Neural progenitor cell (in vitro differentiated cells): ENCODE data around the gene SNX8. TPM values are rescaled to one million over a fixed set of nuclear protein-coding genes. Genes with fewer than 3 reads are reported as not detected.
"Not testable (repeated sequence)": the region's sequence is repeated elsewhere in the genome, so short reads cannot be mapped to it uniquely, and the experiment has no call there.

Experiments used
- DNase-seq: peaks from one replicate; pipeline ENCODE4 v3.0.0-alpha.2; 2016; ENCODE audit warnings: low spot score
- H2AFZ ChIP-seq: fragments of 200-600 bp; sonication (generic); replicated peaks from 2 replicates; pipeline ENCODE4 v1.6.1; 2016; ENCODE audit warnings: antibody characterized with exemption
- H3F3A ChIP-seq: fragments of 200-600 bp; sonication (generic); 2 replicates; pipeline ENCODE4 v1.6.1; 2016; ENCODE audit warnings: antibody characterized with exemption, low read depth
- H3K27ac ChIP-seq: fragments of 200-600 bp; sonication (generic); 2 replicates; pipeline ENCODE4 v1.5.1; 2016; ENCODE audit warnings: mild to moderate bottlenecking
- H3K27me3 ChIP-seq: fragments of 200-600 bp; sonication (generic); 2 replicates; pipeline ENCODE4 v1.6.1; 2016; ENCODE audit warnings: mild to moderate bottlenecking, moderate library complexity
- H3K36me3 ChIP-seq: fragments of 200-600 bp; sonication (generic); 2 replicates; pipeline ENCODE4 v1.5.1; 2016
- H3K4me1 ChIP-seq: fragments of 200-600 bp; sonication (generic); 2 replicates; pipeline ENCODE4 v1.6.1; 2016; ENCODE audit warnings: mixed run types
- H3K4me2 ChIP-seq: fragments of 200-600 bp; sonication (generic); 2 replicates; pipeline ENCODE4 v1.6.1; 2016
- H3K4me3 ChIP-seq: fragments of 200-600 bp; sonication (generic); 2 replicates; pipeline ENCODE4 v1.5.1; 2016
- H3K79me2 ChIP-seq: fragments of 200-600 bp; sonication (generic); 2 replicates; pipeline ENCODE4 v1.6.1; 2016; ENCODE audit warnings: low read depth
- H3K9ac ChIP-seq: fragments of 200-600 bp; sonication (generic); 2 replicates; pipeline ENCODE4 v1.6.1; 2016
- H3K9me3 ChIP-seq: fragments of 200-600 bp; sonication (generic); 2 replicates; pipeline ENCODE4 v1.5.1; 2016; ENCODE audit warnings: low read depth
- H4K20me1 ChIP-seq: fragments of 200-600 bp; sonication (generic); 2 replicates; pipeline ENCODE4 v1.6.1; 2016; ENCODE audit warnings: low read depth
- H3K27ac Mint-ChIP-seq: 3 replicates; pipeline ENCODE4 v1.8.0; 2021; ENCODE audit warnings: mixed read lengths
- H3K27me3 Mint-ChIP-seq: 2 replicates; pipeline ENCODE4 v1.8.0; 2022; ENCODE audit warnings: low read depth, mild to moderate bottlenecking, inconsistent platforms, moderate library complexity, mixed read lengths; ENCODE audit not compliant: insufficient read depth
- H3K36me3 Mint-ChIP-seq: 3 replicates; pipeline ENCODE4 v1.8.0; 2021; ENCODE audit warnings: mixed read lengths
- H3K4me1 Mint-ChIP-seq: 3 replicates; pipeline ENCODE4 v1.8.0; 2021; ENCODE audit warnings: mixed read lengths
- H3K4me3 Mint-ChIP-seq: 3 replicates; pipeline ENCODE4 v1.8.0; 2021; ENCODE audit warnings: mild to moderate bottlenecking, moderate library complexity, mixed read lengths
- H3K9me3 Mint-ChIP-seq: 3 replicates; pipeline ENCODE4 v1.8.0; 2020; ENCODE audit warnings: mixed read lengths
- EZH2 ChIP-seq: fragments of 200-600 bp; sonication (generic); IDR thresholded peaks from 2 replicates; pipeline ENCODE4 v1.6.1; 2017; ENCODE audit warnings: antibody characterized with exemption, mild to moderate bottlenecking, moderate library complexity
- EZH2phosphoT487 ChIP-seq: fragments of 200-600 bp; sonication (generic); IDR thresholded peaks from 2 replicates; pipeline ENCODE4 v1.6.1; 2017; ENCODE audit warnings: antibody characterized with exemption
- total RNA-seq: library from RNA; depleted of rRNA; stranded (reverse); fragments of >200 nt; gene quantifications from 2 replicates; pipeline ENCODE4 v1.2.3, GENCODE V29; 2015; ENCODE audit warnings: low replicate concordance
- TF ChIP-seq, protein P1 (sequence below): fragments of 200-600 bp; sonication (generic); IDR thresholded peaks from 2 replicates; pipeline ENCODE4 v1.5.1; 2017; ENCODE audit warnings: antibody characterized with exemption, mild to moderate bottlenecking

Gene SNX8
- total RNA-seq, 1 donor from 2014 or later = 3.6 TPM

DNA sequence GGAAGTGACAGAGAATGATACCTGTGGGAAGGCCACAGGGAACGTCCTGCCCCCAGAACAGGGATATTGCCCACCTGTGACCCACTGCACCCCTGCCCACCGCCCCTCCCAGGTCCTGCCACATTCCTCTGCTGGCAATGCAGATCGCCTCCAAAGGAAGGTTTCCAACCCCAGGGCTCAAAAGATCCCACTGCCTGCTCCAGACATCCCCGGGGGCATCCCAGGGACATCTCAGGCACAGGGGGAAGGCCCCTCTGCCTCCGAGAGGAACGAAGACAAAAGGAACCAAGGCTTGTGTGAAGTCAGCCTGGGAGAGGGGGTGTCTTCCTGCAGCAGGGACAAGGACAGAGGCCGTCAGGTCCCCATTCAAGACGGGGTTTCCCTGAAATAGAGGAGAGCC lies 43.7 kb downstream of the SNX8 start:
- Histone ChIP-seq H4K20me1 (peaks cover 7% of the 10 kb centered on the region), H2AFZ (no peak overlapping the region), H3K4me1 (peaks cover 24% of the 10 kb centered on the region), H3F3A (peaks cover 20% of the 10 kb centered on the region), H3K4me3 (no peak overlapping the region), H3K36me3 (no peaks in the 10 kb centered on the region), H3K4me2 (peak overlapping the region; percentile 74), H3K79me2 (no peaks in the 10 kb centered on the region), H3K9ac (no peak overlapping the region), H3K27me3 (no peaks in the 10 kb centered on the region), H3K27ac (peak overlapping the region; percentile 94), H3K9me3 (no peaks in the 10 kb centered on the region)
- peak; percentile 23 for DNase-seq
- Mint-ChIP-seq H3K4me3 (no peak overlapping the region), H3K27ac (no peak overlapping the region), H3K36me3 (peaks cover 7% of the 10 kb centered on the region), H3K27me3 (peaks cover 2% of the 10 kb centered on the region), H3K4me1 (peaks cover 26% of the 10 kb centered on the region), H3K9me3 (peaks cover 7% of the 10 kb centered on the region)
- no peak for TF ChIP-seq EZH2
- TF ChIP-seq, protein P1, sequence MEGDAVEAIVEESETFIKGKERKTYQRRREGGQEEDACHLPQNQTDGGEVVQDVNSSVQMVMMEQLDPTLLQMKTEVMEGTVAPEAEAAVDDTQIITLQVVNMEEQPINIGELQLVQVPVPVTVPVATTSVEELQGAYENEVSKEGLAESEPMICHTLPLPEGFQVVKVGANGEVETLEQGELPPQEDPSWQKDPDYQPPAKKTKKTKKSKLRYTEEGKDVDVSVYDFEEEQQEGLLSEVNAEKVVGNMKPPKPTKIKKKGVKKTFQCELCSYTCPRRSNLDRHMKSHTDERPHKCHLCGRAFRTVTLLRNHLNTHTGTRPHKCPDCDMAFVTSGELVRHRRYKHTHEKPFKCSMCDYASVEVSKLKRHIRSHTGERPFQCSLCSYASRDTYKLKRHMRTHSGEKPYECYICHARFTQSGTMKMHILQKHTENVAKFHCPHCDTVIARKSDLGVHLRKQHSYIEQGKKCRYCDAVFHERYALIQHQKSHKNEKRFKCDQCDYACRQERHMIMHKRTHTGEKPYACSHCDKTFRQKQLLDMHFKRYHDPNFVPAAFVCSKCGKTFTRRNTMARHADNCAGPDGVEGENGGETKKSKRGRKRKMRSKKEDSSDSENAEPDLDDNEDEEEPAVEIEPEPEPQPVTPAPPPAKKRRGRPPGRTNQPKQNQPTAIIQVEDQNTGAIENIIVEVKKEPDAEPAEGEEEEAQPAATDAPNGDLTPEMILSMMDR = no peak
- no peak for TF ChIP-seq EZH2phosphoT487

DNA sequence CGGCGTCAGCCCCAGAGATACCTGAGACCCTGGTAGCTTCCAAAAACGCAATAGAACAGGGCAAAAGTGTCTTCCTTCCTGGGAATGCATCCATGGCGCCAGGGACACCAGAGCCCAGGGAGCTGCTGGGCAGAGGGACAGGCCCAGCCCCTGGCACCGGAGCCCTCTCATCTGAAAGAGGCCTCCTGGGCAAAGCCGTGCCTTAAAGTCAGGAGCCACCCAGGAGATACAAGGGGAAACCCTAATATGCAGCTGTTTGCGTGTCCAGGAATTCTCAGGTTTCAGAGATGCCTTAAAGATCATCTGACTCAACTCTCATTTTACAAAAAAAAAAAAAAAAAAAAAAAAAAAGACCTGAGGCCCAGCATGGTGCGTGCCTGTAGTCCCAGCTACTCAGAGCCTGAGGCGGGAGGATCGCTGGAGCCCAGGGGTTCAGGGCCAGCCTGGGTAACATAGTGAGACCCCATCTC lies 44.2 kb downstream of the SNX8 start:
- Histone ChIP-seq H3F3A (peaks cover 20% of the 10 kb centered on the region), H3K27me3 (no peaks in the 10 kb centered on the region), H3K4me1 (peaks cover 24% of the 10 kb centered on the region), H3K4me2 (peak overlapping the region; percentile 74), H2AFZ (no peak overlapping the region), H3K27ac (peak overlapping the region; percentile 94), H3K36me3 (no peaks in the 10 kb centered on the region), H3K79me2 (no peaks in the 10 kb centered on the region), H3K9ac (no peak overlapping the region), H3K9me3 (no peaks in the 10 kb centered on the region), H4K20me1 (peaks cover 7% of the 10 kb centered on the region), H3K4me3 (peak overlapping the region; percentile 7)
- no peak for TF ChIP-seq EZH2phosphoT487
- no peak for TF ChIP-seq EZH2
- TF ChIP-seq, protein P1 = no peak
- peaks cover 26% of the 10 kb centered on the region for H3K4me1 Mint-ChIP-seq
- no peak overlapping the region for H3K27ac Mint-ChIP-seq
- H3K4me3 Mint-ChIP-seq = no peak overlapping the region
- H3K36me3 Mint-ChIP-seq = peaks cover 7% of the 10 kb centered on the region
- peaks cover 7% of the 10 kb centered on the region for H3K9me3 Mint-ChIP-seq
- no peak for DNase-seq
- peaks cover 4% of the 10 kb centered on the region for H3K27me3 Mint-ChIP-seq

DNA sequence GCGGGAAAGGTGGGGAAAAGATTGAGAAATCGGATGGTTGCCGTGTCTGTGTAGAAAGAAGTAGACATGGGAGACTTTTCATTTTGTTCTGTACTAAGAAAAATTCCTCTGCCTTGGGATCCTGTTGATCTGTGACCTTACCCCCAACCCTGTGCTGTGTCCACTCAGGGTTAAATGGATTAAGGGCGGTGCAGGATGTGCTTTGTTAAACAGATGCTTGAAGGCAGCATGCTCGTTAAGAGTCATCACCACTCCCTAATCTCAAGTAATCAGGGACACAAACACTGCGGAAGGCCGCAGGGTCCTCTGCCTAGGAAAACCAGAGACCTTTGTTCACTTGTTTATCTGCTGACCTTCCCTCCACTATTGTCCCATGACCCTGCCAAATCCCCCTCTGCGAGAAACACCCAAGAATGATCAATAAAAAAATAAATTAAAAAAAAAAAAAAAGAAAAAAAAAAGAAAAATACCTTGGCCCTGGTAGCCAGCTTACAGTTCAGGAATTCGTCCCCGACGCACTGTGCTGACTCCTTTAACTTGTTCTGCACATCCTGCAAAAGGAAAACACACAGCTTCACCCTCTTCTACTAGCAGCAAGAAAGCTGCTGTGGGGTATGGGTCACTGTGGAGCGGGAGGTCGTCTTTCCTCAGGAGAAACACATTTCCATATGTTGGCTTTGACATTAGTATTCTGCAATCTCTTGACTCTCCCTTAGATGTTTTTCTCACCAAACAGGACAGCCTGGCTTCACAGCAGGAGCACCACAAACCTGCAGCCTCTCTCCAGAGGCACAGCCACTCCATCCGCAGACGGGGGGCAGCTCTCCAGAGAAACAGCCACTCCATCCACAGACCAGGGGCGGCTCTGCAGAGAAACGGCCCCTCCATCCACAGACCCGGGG lies 44.9 kb downstream of the SNX8 start:
- H3K36me3 Mint-ChIP-seq = peaks cover 10% of the 10 kb centered on the region
- peak overlapping the region; percentile 84 for H3K27ac Mint-ChIP-seq
- not testable (repeated sequence) for H3K27me3 Mint-ChIP-seq, H3K9me3 Mint-ChIP-seq, H2AFZ ChIP-seq, H3K9ac ChIP-seq, H3K79me2 ChIP-seq, H3K9me3 ChIP-seq, H3K36me3 ChIP-seq, H3K27me3 ChIP-seq, H4K20me1 ChIP-seq
- H3K4me3 Mint-ChIP-seq = peak overlapping the region; percentile 69
- Histone ChIP-seq H3K4me2 (peak overlapping the region; percentile 74), H3K4me1 (peaks cover 24% of the 10 kb centered on the region), H3F3A (peaks cover 20% of the 10 kb centered on the region), H3K4me3 (peak overlapping the region; percentile 7), H3K27ac (peak overlapping the region; percentile 94)
- DNase-seq = peak; percentile 61
- H3K4me1 Mint-ChIP-seq = peaks cover 26% of the 10 kb centered on the region

DNA sequence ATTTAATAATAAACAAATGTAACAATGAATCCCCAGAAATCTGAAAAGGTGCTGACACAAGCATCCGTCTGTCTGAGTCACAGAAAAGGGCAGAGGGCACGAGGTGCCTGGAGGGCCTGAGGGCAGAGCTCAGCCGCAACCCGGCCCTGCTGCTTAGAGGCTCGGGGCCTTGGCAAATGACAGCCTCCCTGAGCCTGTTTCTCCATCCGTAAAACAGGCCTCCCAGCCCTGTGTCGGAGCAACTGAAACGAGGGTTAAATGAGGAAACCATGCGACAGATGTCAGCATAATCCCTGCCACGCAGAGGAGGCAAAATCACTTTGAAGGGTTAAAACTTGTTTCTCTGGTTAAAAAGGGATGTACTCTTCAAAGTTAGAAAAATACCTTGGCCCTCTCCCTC lies 47.3 kb downstream of the SNX8 start:
- Histone ChIP-seq H3F3A (peaks cover 20% of the 10 kb centered on the region), H4K20me1 (peaks cover 7% of the 10 kb centered on the region), H3K27me3 (no peaks in the 10 kb centered on the region), H3K4me3 (no peak overlapping the region), H3K9me3 (no peaks in the 10 kb centered on the region), H3K79me2 (no peaks in the 10 kb centered on the region), H3K9ac (no peak overlapping the region), H3K36me3 (no peaks in the 10 kb centered on the region), H3K4me1 (peaks cover 24% of the 10 kb centered on the region), H3K27ac (no peak overlapping the region), H3K4me2 (no peak overlapping the region), H2AFZ (no peak overlapping the region)
- peak overlapping the region; percentile 9 for H3K4me3 Mint-ChIP-seq
- DNase-seq = no peak
- no peak overlapping the region for H3K27ac Mint-ChIP-seq
- H3K27me3 Mint-ChIP-seq = peaks cover 4% of the 10 kb centered on the region
- H3K4me1 Mint-ChIP-seq = peaks cover 26% of the 10 kb centered on the region
- peaks cover 7% of the 10 kb centered on the region for H3K9me3 Mint-ChIP-seq
- peaks cover 13% of the 10 kb centered on the region for H3K36me3 Mint-ChIP-seq
- TF ChIP-seq EZH2phosphoT487 = no peak
- TF ChIP-seq, protein P1 = no peak
- no peak for TF ChIP-seq EZH2
